K562 (cell line): ENCODE data around the gene CTDNEP1. TPM values are rescaled to one million over a fixed set of nuclear protein-coding genes. Genes with fewer than 3 reads are reported as not detected.
A peak's percentile ranks its signal among the peaks of the same experiment; 100 is the strongest.

Source experiments
- AFF4 ChIP-seq: sonication (generic); formaldehyde crosslinking; IDR thresholded peaks from 2 replicates; pipeline ENCODE4 v1.8.0; 2023; ENCODE audit warnings: mild to moderate bottlenecking, missing genetic modification reagents
- HDAC2 ChIP-seq: fragments of 450-650 bp; IDR thresholded peaks from 2 replicates; pipeline ENCODE4 v1.6.1; 2016; ENCODE audit warnings: mild to moderate bottlenecking
- HES1 ChIP-seq: fragments of 450-650 bp; IDR thresholded peaks from 2 replicates; pipeline ENCODE4 v1.6.1; 2016; ENCODE audit warnings: low read depth, mild to moderate bottlenecking, moderate library complexity
- MAX ChIP-seq: sonication (generic); formaldehyde crosslinking; IDR thresholded peaks from 2 replicates; pipeline ENCODE4 v1.9.0; 2022; ENCODE audit warnings: mild to moderate bottlenecking, missing genetic modification reagents
- MAZ ChIP-seq, 2 experiments: fragments of 450-650 bp in 1 of 2; sonication (generic) in 1 of 2; formaldehyde crosslinking; IDR thresholded peaks in 1 of 2; conservative IDR thresholded peaks in 1 of 2; 2 replicates each; pipeline versions ENCODE4 v1.4.0 to v1.5.0; 2020; ENCODE audit warnings: mild to moderate bottlenecking in 1 of 2, missing genetic modification reagents in 1 of 2
- MEF2A ChIP-seq: IDR thresholded peaks from 2 replicates; pipeline ENCODE4 v1.6.1; 2011; ENCODE audit warnings: low read depth, mild to moderate bottlenecking, low read length, moderate library complexity; ENCODE audit not compliant: control insufficient read depth
- POLR2A ChIP-seq: fragments of 450-650 bp; conservative IDR thresholded peaks from 2 replicates; pipeline ENCODE4 v1.6.1; 2016
- RBM15 ChIP-seq: fragments of 200-400 bp; formaldehyde crosslinking; IDR thresholded peaks from 2 replicates; pipeline ENCODE4 v1.6.1; 2018; ENCODE audit warnings: mild to moderate bottlenecking, low read length, moderate library complexity; ENCODE audit not compliant: insufficient read depth
- SAP30 ChIP-seq: fragments of 200-600 bp; sonication (generic); IDR thresholded peaks from 2 replicates; pipeline ENCODE4 v1.6.1; 2012; ENCODE audit warnings: borderline replicate concordance, low read depth, mild to moderate bottlenecking, moderate library complexity, low read length, control low read depth, inconsistent platforms; ENCODE audit not compliant: insufficient read depth, poor library complexity, severe bottlenecking
- TEAD4 ChIP-seq, 2 experiments: sonication (generic) in 1 of 2; formaldehyde crosslinking in 1 of 2; IDR thresholded peaks; 2 replicates each; pipeline versions ENCODE4 v1.6.1 to v1.8.0; 2012 to 2022; ENCODE audit warnings: borderline replicate concordance in 1 of 2, inconsistent platforms in 1 of 2, low read length in 1 of 2, mild to moderate bottlenecking in 1 of 2, missing genetic modification reagents in 1 of 2
- TFAP4 ChIP-seq: sonication (generic); formaldehyde crosslinking; IDR thresholded peaks from 2 replicates; pipeline ENCODE4 v1.8.0; 2022; ENCODE audit warnings: missing genetic modification reagents, mild to moderate bottlenecking, moderate library complexity, borderline replicate concordance
- TOE1 ChIP-seq, 2 experiments: fragments of 450-650 bp in 1 of 2; sonication (generic) in 1 of 2; formaldehyde crosslinking in 1 of 2; IDR thresholded peaks; 2 replicates each; pipeline versions ENCODE4 v1.7.1 to v1.8.0; 2016 to 2022; ENCODE audit warnings: borderline replicate concordance in 2 of 2, mild to moderate bottlenecking in 2 of 2, antibody characterized with exemption in 1 of 2, inconsistent platforms in 1 of 2, low read depth in 1 of 2, missing genetic modification reagents in 1 of 2, moderate library complexity in 1 of 2
- ZFPM2 ChIP-seq: fragments of 250-450 bp; sonication (Bioruptor Pico); IDR thresholded peaks from 2 replicates; pipeline ENCODE4 v1.5.1; 2022; ENCODE audit warnings: mild to moderate bottlenecking
- polyA plus RNA-seq, 8 experiments: library from polyadenylated mRNA; depleted of rRNA in 4 of 8; stranded (reverse) in 5 of 8; unstranded in 3 of 8; fragments of >200 nt; fragmentation: Nextera tagmentation in 2 of 8; fragmentation: Illumina TruSeq in 1 of 8; extraction: Ambion mirVana in 2 of 8; extraction: Trizol in 1 of 8; gene quantifications; 2 replicates each; pipeline versions ENCODE4 v1.2.1 to v1.2.3, GENCODE V29; 2011 to 2014; ENCODE audit warnings: inconsistent platforms in 1 of 8, missing spikeins in 1 of 8
- total RNA-seq, 7 experiments: library from RNA; depleted of rRNA in 6 of 7; stranded (reverse); fragments of >200 nt in 6 of 7; fragmentation: Illumina TruSeq in 2 of 7; extraction: Trizol in 2 of 7; gene quantifications; 2 replicates each; pipeline versions ENCODE4 v1.2.1 to v1.2.3, GENCODE V29; 2011 to 2021; ENCODE audit warnings: low replicate concordance in 1 of 7
- TF ChIP-seq, protein P1 (sequence below): fragments of 450-650 bp; IDR thresholded peaks from 2 replicates; pipeline ENCODE4 v1.6.1; 2016; ENCODE audit warnings: antibody characterized with exemption

Gene CTDNEP1
- total and polyA plus RNA-seq, 9 of the 15 experiments (the other 6 are each of a cell fraction or from before 2014, with no cell fraction given), result 10.7 to 150 (median 28.5) TPM

DNA sequence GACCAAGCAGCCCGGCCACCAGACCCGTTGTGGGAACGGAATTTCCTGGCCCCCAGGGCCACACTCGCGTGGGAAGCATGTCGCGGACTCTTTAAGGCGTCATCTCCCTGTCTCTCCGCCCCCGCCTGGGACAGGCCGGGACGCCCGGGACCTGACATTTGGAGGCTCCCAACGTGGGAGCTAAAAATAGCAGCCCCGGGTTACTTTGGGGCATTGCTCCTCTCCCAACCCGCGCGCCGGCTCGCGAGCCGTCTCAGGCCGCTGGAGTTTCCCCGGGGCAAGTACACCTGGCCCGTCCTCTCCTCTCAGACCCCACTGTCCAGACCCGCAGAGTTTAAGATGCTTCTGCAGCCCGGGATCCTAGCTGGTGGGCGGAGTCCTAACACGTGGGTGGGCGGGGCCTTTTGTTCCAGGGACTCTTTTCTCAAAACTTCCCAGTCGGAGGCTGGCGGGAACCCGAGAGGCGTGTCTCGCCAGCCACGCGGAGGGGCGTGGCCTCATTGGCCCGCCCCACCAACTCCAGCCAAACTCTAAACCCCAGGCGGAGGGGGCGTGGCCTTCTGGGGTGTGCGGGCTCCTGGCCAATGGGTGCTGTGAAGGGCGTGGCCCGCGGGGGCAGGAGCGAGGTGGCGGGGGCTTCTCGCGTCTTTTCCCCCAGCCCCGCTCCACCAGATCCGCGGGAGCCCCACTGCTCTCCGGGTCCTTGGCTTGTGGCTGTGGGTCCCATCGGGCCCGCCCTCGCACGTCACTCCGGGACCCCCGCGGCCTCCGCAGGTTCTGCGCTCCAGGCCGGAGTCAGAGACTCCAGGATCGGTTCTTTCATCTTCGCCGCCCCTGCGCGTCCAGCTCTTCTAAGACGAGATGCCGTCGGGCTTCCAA, 29.8 kb upstream of the CTDNEP1 start, which contains the start of gene SLC2A4 (continued):
- TF ChIP-seq TFAP4 (CRISPR knock-in tag), result no peak; the same call in 1 of the 2 replicates
- TF ChIP-seq MEF2A, result peak; percentile 74
- TF ChIP-seq TOE1 (IDR thresholded peaks at IDR 0.05; ENCODE audit: borderline replicate concordance), result no peak
- no peak for TF ChIP-seq TOE1 (CRISPR knock-in tag; IDR thresholded peaks at IDR 0.05; ENCODE audit: borderline replicate concordance, low read depth)
- TF ChIP-seq HES1, result 0 out of 2 replicates have a peak, but pooled peaks have one; percentile 8
- 0 out of 2 replicates have a peak, but pooled peaks have one; percentile 29 for TF ChIP-seq POLR2A
- 0 out of 2 replicates have a peak, but pooled peaks have one; percentile 48 for TF ChIP-seq HDAC2
- TF ChIP-seq AFF4, result 0 out of 2 replicates have a peak, but pooled peaks have one; percentile 10
- peak in 1 of 2 experiments; percentile 40; a peak in 1 of 4 replicates for TF ChIP-seq MAZ (CRISPR knock-in tag; conservative IDR thresholded peaks at IDR 0.05 in 1 of 2, IDR thresholded peaks at IDR 0.05 in 1 of 2)
- TF ChIP-seq ZFPM2 (CRISPR knock-in tag), result 0 out of 2 replicates have a peak, but pooled peaks have one; percentile 57
- TF ChIP-seq MAX, result peak; percentile 73
- TF ChIP-seq SAP30, result peak; percentile 87
- TF ChIP-seq, protein P1, sequence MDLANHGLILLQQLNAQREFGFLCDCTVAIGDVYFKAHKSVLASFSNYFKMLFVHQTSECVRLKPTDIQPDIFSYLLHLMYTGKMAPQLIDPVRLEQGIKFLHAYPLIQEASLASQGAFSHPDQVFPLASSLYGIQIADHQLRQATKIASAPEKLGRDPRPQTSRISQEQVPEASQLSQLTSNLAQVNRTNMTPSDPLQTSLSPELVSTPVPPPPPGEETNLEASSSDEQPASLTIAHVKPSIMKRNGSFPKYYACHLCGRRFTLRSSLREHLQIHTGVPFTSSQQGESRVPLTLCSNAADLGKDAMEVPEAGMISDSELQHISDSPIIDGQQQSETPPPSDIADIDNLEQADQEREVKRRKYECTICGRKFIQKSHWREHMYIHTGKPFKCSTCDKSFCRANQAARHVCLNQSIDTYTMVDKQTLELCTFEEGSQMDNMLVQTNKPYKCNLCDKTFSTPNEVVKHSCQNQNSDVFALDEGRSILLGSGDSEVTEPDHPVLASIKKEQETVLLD, result 0 out of 2 replicates have a peak, but pooled peaks have one; percentile 8
- no peak for TF ChIP-seq TEAD4 (IDR thresholded peaks at IDR 0.05; ENCODE audit: low read length)
- 0 out of 2 replicates have a peak, but pooled peaks have one; percentile 17 for TF ChIP-seq TEAD4 (CRISPR knock-in tag; IDR thresholded peaks at IDR 0.05; ENCODE audit: borderline replicate concordance)
- no peak for TF ChIP-seq RBM15
